M059J (cell line): ENCODE measurements around the gene TMEM234. TPM values are rescaled to one million over a fixed set of nuclear protein-coding genes. Genes with fewer than 3 reads are reported as not detected.

ENCODE experiments used
- DNase-seq: peaks from one replicate; pipeline ENCODE4 v3.0.0-alpha.2; 2012; ENCODE audit warnings: low read depth
- total RNA-seq: library from RNA; depleted of rRNA; stranded (reverse); fragments of >200 nt; shearing (Covaris generic); gene quantifications from 2 replicates; pipeline ENCODE4 v1.2.3, GENCODE V29; 2014

The TMEM234 gene
- total RNA-seq, 1 experiment from 2014 or later, result 12.0 TPM

- no peak for DNase-seq
Observed at GRCh38 chr1:32239790-32240139, 17.6 kb upstream of the TMEM234 start.

- DNase-seq, result no peak
Observed at GRCh38 chr1:32239337-32239736, 17.2 kb upstream of the TMEM234 start.

GRCh38 chr1:32234792-32235191, 12.6 kb upstream of the TMEM234 start:
- DNase-seq, result no peak

GRCh38 chr1:32232558-32233304, 10.6 kb upstream of the TMEM234 start:
- DNase-seq, result no peak

- no peak for DNase-seq
Observed at GRCh38 chr1:32231843-32232432, 9.8 kb upstream of the TMEM234 start.

- DNase-seq, result peak; percentile 38
Observed at GRCh38 chr1:32228771-32229170, 6.6 kb upstream of the TMEM234 start.

GRCh38 chr1:32224285-32224684, 2.1 kb upstream of the TMEM234 start:
- no peak for DNase-seq

- DNase-seq, result no peak
Observed at GRCh38 chr1:32223683-32224082, 1.5 kb upstream of the TMEM234 start.

- DNase-seq, result no peak
Observed at GRCh38 chr1:32221581-32221979, 573 bp downstream of the TMEM234 start.

- no peak for DNase-seq
Observed at GRCh38 chr1:32220746-32221580, 1.2 kb downstream of the TMEM234 start.

- DNase-seq, result no peak
Observed at GRCh38 chr1:32219022-32219421, 3.1 kb downstream of the TMEM234 start.

GRCh38 chr1:32216566-32216965, 5.6 kb downstream of the TMEM234 start:
- no peak for DNase-seq

GRCh38 chr1:32215629-32216480, 6.3 kb downstream of the TMEM234 start:
- peak; percentile 74 for DNase-seq

- peak; percentile 93 for DNase-seq
Observed at GRCh38 chr1:32208891-32209328, 13.2 kb downstream of the TMEM234 start, which contains the start of gene DCDC2B. Gene DCDC2B (plus strand): TSS chr1:32209089. CDS start chr1:32209094, 5 bp downstream.

- DNase-seq, result no peak
Observed at GRCh38 chr1:32208469-32208868, 13.7 kb downstream of the TMEM234 start.

GRCh38 chr1:32205401-32206370, 16.5 kb downstream of the TMEM234 start, which contains the start of gene IQCC:
Gene IQCC (plus strand): TSS chr1:32205671. CDS start chr1:32205682, 11 bp downstream.
- peak; percentile 89 for DNase-seq

GRCh38 chr1:32204943-32205361, 17.2 kb downstream of the TMEM234 start:
- DNase-seq, result no peak

GRCh38 chr1:32201011-32201855, 20.9 kb downstream of the TMEM234 start:
- DNase-seq, result no peak
